Right lobe of liver (tissue), 4 donors: ENCODE data around the gene UNC13B.

Source experiments
- POLR2A ChIP-seq: fragments of 450-650 bp; IDR thresholded peaks from one replicate; pipeline ENCODE4 v1.6.1; 2017; ENCODE audit warnings: antibody characterized with exemption, mild to moderate bottlenecking
- TF ChIP-seq, protein P1 (sequence below), 4 donors: fragments of 200-600 bp in 3 of 4; fragments of 450-650 bp in 1 of 4; IDR thresholded peaks; one replicate each; pipeline versions ENCODE4 v1.5.1 to v1.8.0; 2016 to 2022; ENCODE audit warnings: antibody characterized with exemption in 4 of 4, mild to moderate bottlenecking in 2 of 4
- donor health status: DM: no; HTN: no; CAD: no.
- donor health status: DM: no; HTN: no; CAD: no.
- donor health status: DM: no; HTN: yes; CAD: no.

DNA sequence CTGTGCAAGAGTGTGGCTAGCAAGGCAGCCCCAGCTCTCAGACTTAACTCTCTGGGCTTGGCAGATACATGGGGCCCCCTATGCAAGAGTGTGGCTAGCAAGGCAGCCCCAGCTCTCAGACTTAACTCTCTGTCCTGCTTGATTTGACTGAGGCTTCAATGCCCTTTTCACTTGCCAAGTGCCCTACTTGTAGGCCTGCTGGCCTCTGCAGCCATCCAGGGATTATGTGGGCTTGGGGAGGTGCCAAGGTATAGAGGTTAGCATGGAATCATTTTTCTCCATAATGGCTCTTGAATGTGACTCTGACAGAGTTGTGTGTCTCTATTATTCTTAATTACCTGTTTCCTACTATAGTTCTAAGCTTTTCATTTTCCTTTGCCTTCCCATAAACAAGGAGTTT lies 212.6 kb downstream of the UNC13B start:
- TF ChIP-seq, protein P1, sequence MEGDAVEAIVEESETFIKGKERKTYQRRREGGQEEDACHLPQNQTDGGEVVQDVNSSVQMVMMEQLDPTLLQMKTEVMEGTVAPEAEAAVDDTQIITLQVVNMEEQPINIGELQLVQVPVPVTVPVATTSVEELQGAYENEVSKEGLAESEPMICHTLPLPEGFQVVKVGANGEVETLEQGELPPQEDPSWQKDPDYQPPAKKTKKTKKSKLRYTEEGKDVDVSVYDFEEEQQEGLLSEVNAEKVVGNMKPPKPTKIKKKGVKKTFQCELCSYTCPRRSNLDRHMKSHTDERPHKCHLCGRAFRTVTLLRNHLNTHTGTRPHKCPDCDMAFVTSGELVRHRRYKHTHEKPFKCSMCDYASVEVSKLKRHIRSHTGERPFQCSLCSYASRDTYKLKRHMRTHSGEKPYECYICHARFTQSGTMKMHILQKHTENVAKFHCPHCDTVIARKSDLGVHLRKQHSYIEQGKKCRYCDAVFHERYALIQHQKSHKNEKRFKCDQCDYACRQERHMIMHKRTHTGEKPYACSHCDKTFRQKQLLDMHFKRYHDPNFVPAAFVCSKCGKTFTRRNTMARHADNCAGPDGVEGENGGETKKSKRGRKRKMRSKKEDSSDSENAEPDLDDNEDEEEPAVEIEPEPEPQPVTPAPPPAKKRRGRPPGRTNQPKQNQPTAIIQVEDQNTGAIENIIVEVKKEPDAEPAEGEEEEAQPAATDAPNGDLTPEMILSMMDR (IDR thresholded peaks at IDR 0.05): no peak
- TF ChIP-seq POLR2A: no peak
